NCI-H524 treated with DMSO at 0.1 percent for 48 hours (cell line): Measurements from ENCODE around the gene SV2B.

Experiments used
- DNase-seq: peaks from one replicate; lab custom pipeline; 2025; lab: John Stamatoyannopoulos, UW

The SV2B gene

DNA sequence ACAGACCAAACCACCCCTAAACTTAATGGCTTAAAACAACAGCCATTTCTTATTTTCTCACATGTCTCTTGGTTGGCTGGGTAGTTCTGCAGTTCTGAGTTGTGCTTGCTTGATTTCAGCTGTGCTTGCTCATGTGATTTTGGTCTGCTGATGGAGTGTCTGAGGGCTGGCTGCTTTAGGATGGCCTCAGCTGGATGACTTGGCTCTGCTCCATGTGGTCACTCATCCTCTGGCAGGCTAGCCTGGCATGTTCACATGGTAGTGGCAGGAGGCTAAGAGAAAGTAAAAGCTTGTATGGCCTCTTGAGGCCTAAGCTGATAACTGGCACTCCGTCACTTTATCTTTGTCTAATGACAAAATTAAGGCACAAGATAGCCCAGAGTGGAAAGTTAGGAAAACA is 4.1 kb downstream of the SV2B start:
- no peak for DNase-seq

DNA sequence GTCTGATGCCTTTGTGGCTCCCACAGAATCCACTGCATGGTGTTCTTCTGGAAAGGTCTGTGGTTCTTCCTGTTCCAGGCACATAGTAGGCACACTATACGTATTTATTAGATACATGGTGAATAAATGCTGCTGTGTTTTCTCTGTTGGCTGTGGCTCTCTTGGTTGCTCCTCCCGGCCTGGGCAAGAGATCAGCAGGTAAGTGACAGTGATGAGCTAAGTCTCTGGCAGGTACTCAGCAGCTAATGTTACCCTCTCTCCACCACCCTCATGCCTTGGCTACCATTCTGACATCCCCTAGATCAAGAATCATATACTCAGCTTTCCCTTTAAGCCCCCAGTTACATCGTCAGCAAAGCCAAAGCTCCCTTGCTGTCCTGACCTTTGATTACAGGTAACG is 8.4 kb downstream of the SV2B start:
- no peak for DNase-seq

DNA sequence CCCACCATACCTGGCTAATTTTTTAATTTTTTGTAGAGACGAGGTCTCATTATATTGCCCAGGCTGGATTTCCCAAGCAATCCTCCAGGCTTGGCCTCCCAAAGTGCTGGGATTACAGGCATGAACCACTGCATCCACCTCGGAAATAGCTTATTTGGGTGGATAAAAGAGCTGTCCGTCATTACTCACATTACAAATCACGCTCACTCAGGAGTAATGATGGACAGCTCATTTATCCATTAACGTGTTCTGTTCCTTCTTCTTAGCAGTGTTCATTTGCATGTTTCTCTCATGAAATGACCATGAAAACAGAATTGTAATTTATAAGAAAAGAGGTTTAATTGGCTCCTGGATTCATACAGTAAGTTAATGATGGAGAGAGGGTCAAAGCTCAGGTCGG is 9.8 kb downstream of the SV2B start:
- no peak for DNase-seq

DNA sequence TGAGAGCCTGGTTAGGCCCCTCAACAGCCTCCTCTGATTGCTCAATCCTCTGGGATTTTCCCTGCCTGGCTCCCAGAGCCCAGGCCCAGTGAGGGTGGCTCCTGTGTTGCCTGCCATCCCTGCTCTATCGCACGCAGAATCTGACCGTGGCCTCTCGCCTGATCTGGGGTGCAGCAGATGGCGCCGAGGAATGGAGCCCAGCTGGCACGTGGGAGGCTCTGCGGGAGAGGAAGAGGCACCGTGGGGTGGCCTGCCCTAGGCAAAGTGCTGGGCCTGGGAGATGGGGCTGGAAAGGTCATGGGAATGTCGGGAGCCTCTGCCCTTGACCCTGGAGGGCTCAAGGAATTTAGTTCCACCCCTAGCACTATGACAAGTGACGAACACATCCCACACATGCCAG is 10.3 kb downstream of the SV2B start:
- DNase-seq = no peak

DNA sequence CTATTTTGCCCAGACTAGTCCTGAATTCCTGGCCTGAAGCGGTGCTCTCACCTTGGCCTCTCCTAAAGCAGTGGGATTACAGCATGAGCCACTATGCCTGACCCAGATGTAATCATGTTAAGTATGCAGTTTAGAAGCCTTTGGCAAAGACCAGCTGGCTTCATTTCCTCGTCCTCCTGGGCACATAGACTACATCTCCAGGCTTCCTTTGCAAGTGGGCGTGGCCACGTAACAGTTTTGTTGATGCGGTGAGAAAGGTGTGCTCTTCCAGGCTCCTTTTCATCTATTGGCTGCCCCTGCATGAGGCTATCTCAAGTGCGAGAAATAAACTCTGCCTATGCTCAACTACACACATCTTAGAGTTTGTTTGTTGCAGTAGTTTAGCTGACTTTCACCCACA is 13.0 kb downstream of the SV2B start:
- peak; percentile 8 for DNase-seq

DNA sequence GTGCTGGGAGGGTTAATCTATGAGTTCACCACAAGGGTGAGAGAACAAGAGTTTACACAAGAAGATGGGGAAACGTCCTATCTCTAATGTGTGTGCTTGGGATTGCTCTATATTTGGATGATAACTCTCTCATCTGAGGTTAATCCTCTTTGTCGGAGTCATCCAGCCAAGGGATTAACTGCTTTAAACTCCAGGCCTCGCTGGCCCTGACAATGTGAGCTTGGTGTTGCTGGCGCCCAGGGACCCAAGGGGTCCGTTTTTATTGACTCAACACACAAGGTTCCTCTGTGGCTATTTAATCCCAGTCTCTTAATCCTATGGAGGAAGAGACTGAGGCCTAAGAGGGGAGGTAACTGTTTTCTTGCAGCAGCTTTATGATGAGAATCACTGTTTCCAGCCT is 14.2 kb downstream of the SV2B start:
- DNase-seq = peak; percentile 32

DNA sequence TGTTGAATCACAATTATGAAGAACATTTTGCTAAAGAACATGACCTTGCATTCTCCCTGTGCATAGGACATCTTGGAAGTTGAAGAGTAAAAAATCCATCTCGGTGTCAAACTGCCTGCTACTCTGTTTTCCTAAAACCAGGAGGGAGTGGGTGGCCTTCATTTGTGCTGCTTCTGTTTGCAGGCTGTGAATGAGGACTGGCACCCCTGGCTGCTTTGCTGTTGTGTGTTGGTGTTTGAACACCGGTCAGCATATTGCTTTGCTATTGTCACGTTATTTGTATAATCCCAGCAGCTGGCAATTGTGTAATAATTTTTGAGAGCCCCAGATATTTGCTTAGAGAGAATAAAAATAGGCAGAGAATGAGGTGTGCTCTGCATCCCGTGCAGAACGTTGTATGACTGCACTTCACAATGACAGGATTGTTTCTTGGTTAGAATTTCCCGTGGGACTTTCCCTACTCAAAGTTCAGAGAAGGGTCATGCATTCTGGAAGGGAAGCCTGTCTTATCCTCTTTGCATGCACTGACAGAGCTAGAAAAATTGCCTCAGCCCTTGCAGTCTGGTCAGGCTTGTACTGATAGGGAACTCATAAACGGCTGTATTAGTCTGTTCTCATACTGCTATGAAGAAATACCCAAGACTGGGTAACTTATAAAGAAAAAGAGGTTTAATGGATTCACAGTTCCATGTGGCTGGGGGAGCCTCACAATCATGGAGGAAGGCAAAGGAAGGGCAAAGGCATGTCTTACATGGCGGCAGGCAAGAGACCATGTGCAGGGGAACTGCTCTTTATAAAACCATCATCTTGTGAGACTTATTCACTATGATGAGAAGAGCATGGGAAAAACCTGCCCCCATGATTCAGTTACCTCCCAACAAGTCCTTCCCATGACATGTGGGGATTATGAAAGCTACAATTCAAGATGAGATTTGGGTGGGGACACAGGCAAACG is 16.3 kb downstream of the SV2B start:
- DNase-seq = no peak

DNA sequence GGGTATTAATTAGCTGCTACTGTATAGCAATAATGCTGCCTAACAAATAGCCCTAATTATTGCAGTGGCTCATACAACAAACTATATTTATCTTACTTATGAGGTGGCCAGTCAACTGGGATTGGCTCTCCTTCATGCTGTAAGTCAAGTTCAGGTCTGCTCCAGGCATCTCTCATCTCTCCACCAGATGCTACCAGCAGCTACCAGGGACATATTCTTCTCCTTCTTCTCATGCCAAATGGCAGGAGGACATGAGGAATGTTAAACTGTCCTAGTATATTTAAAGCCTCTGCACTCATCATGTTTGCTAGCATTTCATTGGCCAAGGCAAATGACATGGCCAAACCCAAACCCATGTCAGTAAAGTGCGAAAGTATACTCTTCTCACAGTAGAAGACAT is 17.3 kb downstream of the SV2B start:
- no peak for DNase-seq

DNA sequence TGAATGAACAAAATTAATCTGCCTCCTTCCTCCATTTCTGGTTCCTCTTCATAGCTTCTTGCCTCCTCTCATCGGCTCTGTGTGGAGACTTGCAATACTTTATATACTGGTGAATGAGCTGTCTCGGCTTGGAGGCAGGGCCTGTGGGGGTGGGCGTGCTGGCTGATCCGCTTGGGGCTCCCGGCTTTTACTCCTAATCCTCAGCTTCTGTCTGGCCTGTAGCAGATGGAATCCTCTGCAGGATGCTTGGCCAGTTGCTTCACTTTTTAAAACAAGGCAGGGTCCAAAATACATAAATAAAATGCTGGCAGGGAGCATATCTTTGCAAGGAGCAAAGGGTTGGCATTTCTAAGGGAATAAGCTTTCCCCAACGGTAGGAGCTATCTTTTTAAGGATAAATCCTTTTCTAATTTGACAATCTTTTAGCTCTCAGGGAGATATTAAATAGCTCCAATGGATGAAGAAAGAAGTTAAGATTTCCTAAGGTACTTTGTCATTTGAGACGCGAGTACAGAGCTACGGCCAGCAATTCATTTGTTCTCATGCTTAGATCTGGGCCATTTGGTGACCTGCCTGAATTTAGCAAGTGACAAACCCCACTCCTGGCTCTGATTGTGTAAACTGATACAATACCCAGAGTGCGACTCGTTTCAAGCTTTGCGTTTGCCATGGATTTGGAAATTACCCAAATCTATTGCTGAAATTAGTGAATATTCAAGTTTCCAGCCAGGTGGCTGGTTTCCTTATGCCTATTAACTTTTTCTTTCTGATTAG is 18.9 kb downstream of the SV2B start:
- peak; percentile 82 for DNase-seq

DNA sequence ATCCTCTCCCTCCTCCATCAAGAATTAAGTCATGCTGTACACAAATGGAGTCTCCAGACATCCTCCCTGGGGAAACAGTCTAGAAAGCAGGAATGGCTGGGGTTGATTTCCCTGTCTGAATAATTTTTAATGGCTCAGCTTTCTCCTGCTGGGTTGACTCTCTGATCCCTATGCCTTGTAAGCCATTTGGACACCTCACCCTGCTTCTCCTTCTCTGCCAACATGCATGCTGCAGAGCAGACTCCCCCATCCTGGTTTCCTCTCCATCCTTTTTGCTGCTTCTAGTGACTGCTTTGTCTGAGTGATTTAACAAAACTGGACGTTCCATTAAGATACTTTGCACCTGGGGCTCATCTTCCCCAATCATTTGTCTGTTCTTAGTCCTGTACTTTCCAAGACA is 22.2 kb downstream of the SV2B start:
- DNase-seq = no peak

DNA sequence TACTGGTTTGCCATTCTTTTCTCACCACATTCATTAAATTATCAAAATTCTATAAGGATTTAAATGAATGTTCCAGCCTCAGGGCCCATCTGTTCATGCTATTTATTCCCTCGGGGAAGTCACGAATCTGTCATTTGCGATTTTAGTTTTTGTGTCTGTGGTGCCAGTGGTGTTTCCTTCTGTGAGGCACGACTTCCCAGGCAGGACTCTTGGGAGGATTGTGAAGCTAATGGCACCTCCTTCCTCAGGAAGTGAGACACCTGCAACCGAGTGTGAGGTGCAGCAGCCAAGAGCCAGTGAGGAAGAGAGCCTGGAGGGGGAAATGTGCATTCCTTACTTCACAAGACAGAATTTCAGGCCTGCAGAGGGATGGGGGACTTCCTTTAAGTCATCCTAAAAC is 24.1 kb downstream of the SV2B start:
- no peak for DNase-seq

DNA sequence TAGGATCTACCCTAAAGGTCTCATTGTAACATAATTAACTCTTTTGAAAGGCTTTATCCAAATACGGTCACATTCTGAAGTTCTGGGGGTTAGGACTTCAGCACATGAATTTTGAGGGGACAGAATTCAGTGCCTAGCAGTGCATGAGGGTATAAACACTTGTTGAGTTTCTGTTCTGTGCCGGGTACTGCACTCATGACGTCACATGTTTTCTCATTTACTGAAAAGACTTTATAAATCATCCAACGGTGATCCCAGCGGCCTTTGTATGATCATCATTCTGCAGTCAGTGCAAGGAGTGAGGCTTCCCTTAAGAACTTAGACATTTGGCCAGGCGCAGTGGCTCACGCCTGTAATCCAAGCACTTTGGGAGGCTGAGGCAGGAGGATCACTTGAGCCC is 25.1 kb downstream of the SV2B start:
- no peak for DNase-seq

DNA sequence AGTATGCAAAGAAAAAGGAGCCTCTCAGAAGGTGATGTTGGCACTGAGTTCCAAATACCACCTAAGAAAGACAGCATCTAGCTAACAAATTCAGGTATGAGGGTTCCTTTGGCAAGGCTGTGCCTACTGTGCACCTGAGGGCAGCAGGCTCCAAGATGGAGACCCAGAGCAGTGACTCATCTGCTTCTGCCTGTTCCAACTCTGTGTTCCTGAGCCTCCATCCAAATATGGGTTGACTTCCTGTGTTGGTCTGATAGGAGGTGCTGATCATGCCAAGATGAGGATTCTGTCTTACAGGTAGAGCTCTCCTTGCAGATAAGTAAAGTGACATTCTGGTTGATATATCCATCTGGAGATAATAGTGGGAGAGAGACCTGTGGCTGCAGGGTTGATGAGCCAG is 26.0 kb downstream of the SV2B start:
- DNase-seq = no peak

DNA sequence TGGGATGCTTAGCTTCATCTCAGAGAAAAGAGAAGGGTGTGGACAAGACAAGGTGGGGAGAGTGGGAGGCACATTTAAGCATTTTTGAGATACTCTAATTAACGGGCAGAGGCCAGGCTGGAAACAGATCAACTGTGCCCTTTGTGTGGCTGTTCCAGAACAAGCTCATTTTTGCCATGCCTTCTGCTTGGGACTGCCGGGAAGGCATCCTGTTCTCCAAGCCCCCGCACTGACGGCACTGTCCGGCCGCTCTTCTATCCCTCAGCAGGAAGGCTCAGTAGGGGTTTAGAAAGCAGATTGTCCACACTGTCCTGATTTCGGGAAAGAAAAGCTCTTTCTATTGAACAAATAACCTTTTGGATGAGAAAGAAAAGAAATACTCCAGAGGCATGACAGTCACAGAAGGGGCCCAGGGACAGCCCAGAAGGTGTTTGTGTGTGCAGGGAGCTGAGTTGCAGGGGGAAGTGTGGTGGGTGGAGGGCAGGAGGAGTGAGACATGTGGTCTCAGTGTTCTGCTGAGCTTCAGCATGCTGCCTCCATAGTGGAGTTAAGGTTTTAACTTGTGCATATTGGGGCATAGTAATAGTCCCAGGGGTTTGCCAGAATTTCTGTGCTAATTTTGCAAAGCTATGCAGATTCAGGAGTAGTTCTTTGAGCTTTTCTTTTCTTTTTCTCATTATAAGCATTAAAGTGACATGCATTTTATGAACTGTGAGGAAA is 27.3 kb downstream of the SV2B start:
- DNase-seq = no peak

DNA sequence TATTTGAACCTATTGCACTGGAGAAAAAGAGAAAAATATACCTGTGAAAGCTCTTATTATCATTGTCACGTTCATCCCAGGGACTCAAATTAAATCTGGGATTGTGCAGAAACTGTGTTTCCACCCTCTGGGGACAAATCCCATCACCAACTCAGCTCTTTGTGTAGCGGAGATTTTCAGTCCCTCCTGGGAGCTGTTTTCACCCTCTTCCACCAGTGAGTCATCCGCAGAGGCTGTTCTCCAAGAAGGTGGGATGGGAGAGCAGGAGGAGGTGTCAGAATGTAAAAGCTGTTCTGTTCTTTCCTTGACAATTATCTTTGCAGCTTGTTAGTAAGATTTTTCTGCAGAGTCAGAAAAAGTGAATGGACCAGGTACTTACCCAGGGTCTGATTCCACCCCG is 28.0 kb downstream of the SV2B start:
- no peak for DNase-seq

DNA sequence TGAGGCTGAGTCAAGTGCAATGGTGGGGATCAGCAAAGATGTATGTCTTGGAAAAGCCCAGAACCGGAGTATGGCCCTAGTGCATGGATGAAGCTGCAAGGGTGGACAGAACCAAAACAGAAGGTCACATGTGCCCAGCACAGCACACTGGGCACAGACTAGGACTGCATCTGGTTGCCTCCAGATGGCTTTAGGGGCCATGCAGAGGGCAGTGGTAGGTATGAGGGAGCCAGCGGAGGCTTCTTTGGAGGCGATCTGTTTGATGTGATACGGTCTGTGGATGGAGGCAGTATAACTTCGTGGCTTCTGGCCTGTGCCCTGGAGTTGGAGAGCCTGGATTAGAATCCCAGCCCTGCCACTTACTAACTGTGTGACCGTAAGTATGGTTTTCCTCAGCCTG is 29.4 kb downstream of the SV2B start:
- DNase-seq = no peak

DNA sequence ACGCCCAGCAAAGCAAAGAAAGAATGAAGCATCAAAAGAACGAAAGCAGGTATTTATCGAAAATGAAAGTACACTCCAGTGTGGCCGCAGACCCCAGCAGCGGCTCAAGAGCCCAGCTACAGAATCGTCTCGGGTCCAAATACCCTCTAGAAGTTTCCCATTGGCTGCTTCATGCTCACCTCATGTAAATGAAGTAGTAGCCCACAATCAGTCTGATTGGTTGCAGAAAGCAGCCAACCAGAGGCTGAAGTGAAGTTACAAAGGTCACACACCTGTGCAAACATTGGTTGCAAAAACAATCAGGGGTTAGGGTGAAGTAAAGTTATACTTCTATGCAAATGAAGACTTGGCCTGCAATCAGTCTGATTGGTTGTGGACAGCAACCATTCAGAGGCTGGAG is 32.0 kb downstream of the SV2B start:
- no peak for DNase-seq

DNA sequence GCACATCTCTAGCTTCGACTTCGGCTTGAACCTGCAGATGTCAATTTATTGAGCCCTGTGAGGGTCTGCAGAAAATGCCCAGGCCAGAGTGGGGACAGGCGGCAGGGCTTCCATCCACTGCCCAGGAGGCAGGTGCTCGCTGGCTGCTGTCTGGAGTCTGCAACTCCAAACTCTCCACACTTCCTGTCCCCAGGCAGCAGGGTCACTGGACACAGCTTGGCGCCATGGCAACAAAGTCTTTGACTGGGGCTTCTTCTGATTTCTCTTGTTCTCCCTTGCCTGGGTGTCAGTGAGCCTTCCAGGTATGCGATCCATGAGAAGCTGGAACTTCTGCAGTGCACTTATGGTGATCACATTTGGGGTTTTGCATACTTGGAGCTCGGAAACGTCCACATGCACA is 33.5 kb downstream of the SV2B start:
- DNase-seq = no peak

DNA sequence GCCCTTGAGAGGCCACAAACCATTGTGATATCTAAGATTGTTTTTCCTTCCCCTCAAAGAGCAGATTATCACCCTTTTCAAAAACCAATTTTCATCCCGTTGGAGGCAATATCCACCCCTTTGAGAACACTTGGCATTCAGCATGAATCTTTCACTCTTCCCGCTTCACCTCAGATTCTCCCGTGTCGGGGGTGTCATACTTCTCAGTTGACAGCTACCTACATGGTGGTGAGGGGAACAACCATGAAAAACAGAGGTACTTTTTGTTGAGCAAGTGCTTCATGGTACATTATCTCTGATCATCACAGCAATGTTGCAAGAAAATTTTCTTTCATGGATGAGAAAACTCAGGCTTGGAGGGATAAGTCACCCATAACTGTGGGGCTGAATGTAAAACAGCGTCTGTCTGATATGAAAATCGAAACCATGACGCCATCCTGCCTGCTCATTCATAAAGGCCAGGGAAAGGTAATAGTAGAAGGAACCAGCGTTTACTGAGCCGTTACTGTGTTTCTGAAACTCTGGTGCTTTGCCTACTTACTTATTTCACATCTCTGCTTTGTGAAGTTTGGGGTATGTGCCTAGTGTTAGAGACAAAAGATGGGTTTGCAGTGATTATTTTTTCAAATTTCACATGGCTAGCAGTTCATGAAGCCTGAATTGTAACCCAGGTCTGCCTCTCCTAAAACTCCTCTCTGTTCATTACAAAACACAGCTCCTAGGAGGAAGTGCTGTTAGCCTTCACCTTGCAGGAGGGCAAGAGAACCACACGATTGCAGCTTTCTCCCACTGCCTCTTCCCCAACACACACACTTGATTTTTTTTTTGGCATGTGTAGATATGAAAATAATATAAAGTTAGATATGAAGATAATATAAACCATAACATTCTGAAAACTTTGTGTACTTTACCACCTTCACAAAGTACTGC is 35.4 kb downstream of the SV2B start:
- DNase-seq = no peak

DNA sequence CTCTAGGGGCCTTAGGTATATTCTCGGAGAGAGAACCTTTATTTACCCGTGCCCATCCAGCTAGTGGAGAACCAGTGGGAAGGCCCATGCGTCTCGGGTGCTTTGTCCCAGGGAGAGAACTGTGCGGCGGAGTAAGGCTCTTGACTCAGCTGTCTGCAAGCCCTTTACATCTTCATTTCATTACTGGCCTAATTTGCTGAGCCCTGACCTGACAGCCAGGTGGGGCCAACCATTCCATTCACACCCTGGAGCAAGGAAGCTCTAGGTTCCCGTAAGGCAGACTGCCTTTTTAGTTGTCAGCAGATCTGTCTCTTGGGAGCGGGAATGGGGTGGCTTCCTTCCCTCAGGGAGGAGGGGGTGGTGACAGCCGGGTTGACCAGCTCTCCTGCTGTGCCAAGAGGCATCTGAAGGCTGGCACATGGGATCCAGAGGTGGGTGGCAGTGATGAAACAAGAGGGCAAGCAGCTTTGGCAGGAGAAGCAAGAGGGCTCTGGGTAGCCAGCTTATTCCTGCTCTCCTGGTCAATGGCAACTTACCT is 36.4 kb downstream of the SV2B start:
- no peak for DNase-seq

DNA sequence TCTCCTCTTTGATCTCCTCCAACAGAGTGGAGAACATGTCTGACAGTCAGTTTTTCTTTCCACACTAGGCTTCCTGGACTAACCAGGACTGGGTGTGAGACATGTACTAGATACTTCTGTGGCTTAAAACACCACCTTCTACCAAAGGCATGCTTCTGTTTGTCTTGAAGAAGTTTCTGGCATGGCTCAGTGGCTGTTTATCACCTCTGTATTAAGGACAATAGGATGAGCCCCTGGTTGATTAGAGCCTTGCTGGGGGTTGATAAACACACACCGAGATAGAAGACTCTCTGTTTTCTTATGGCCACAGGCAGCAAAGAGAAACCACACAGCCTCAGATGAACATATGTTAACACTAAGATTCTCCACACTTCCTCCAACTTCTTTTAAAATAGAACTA is 40.5 kb downstream of the SV2B start:
- no peak for DNase-seq
